IMR-90 (cell line): ENCODE data around the gene FADS1.

Source experiments
- BHLHE40 ChIP-seq: fragments of 150-350 bp; IDR thresholded peaks from 2 replicates; pipeline ENCODE4 v1.6.1; 2016; ENCODE audit warnings: mild to moderate bottlenecking, low read depth, low read length
- CEBPB ChIP-seq: IDR thresholded peaks from 2 replicates; pipeline ENCODE4 v1.6.1; 2012; ENCODE audit warnings: low read depth, low read length, improper control_type of control experiment
- CHD1 ChIP-seq: IDR thresholded peaks from 2 replicates; pipeline ENCODE4 v1.6.1; 2012; ENCODE audit warnings: low read depth, low read length, improper control_type of control experiment
- CTCF ChIP-seq: conservative IDR thresholded peaks from 2 replicates; pipeline ENCODE4 v1.5.1; 2012; ENCODE audit warnings: mild to moderate bottlenecking, low read depth, low read length, improper control_type of control experiment
- MAFK ChIP-seq: IDR thresholded peaks from 2 replicates; pipeline ENCODE4 v1.6.1; 2012; ENCODE audit warnings: low read depth, low read length, improper control_type of control experiment
- POLR2A ChIP-seq: IDR thresholded peaks from 2 replicates; pipeline ENCODE4 v1.6.1; 2012; ENCODE audit warnings: mild to moderate bottlenecking, low read depth, low read length
- RAD21 ChIP-seq: IDR thresholded peaks from 2 replicates; pipeline ENCODE4 v1.6.1; 2012; ENCODE audit warnings: low read length, improper control_type of control experiment
- RFX5 ChIP-seq: IDR thresholded peaks from 2 replicates; pipeline ENCODE4 v1.8.0; 2012; ENCODE audit warnings: low read depth, mild to moderate bottlenecking, low read length, moderate library complexity

- TF ChIP-seq RAD21 (no peak), CTCF (no peak), BHLHE40 (no peak), CEBPB (no peak), CHD1 (no peak), RFX5 (no peak), POLR2A (no peak), MAFK (no peak)
Observed at GRCh38 chr11:61756452-61757212, 60.2 kb downstream of the FADS1 start.
